GM21381 (cell line): Measurements from ENCODE around the gene KCNH8.

Source experiments
- ATAC-seq: cut with Tn5 transposase; IDR thresholded peaks from one replicate; pipeline ENCODE4 v1.9.1; 2021; ENCODE audit warnings: mild to moderate bottlenecking, moderate library complexity; ENCODE audit not compliant: unreplicated experiment

KCNH8 gene

GRCh38 chr3:19467761-19468160, 319.5 kb downstream of the KCNH8 start:
- ATAC-seq = no peak

GRCh38 chr3:19471138-19471537, 322.8 kb downstream of the KCNH8 start:
- no peak for ATAC-seq

GRCh38 chr3:19473971-19474580, 325.8 kb downstream of the KCNH8 start:
- ATAC-seq = no peak

GRCh38 chr3:19476281-19476680, 328.0 kb downstream of the KCNH8 start:
- no peak for ATAC-seq

- no peak for ATAC-seq
These were observed 337.0 kb downstream of the KCNH8 start for GRCh38 chr3:19485267-19485666.

DNA sequence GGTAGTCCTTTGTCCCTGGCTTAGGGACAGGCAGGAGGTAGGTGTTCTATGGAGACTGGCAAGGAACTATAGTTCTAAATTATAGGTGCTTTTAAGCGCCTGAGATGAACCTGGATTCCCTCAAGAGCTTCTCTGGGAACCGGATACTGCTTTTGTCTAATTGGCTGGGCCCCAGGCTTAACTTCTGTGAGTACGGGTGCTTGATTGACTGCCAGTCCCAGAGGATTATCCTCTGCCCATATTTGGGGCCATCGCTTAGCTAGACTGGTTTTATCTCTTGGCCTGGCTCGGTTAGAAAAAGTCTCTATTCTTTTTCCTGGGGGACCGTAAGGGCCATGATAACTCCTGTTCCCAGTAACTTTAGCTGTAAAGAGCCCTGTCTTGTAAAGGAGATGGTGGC, 339.1 kb downstream of the KCNH8 start:
- ATAC-seq = no peak

- no peak for ATAC-seq
These were observed 340.6 kb downstream of the KCNH8 start for GRCh38 chr3:19488939-19489338.

- no peak for ATAC-seq
These were observed 341.6 kb downstream of the KCNH8 start for GRCh38 chr3:19489936-19490335.

- no peak for ATAC-seq
These were observed 357.9 kb downstream of the KCNH8 start for GRCh38 chr3:19506171-19506570.

DNA sequence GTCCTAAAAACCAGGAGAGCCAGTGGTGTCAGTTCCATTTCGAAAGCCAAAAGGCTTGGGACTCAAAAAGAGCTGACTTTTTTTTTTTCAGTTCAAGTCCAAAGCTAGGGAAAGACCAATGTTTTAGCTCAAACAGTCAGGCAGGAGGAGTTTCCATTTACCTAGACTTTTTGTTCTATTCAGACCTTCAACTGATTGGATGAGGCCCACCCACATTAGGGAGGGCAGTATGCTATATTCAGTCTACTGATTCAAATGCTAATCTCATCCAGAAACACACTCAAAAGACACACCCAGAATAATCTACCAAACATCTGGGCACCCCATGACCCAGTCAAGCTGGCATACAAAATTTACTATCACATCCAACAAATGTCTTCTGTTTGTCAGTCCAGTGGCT, 374.0 kb downstream of the KCNH8 start:
- no peak for ATAC-seq

- no peak for ATAC-seq
These were observed 377.8 kb downstream of the KCNH8 start for GRCh38 chr3:19526071-19526470.

GRCh38 chr3:19527746-19528145, 379.4 kb downstream of the KCNH8 start:
- ATAC-seq = no peak

- ATAC-seq = no peak
These were observed 383.1 kb downstream of the KCNH8 start for GRCh38 chr3:19531426-19531825.

- peak; percentile 52 for ATAC-seq
These were observed 391.4 kb downstream of the KCNH8 start for GRCh38 chr3:19539518-19540392.

DNA sequence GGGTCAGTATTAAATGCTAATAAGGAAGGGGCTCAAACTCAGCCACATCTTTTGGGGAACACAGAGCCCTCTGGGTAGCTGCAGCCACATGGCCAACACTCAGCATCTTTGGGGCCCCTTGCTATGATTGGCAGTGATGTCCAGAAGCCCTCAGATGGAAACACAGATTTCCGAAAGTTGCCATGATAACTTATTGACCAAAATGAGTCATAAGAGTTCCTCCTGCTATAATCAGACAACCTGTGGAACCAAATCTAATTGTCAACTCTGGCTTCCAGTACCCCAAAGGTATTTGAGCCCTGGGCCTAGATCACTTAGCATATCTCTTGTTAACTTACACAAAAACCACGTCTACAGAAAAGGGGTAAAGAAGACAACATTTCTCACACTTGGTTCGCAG, 392.2 kb downstream of the KCNH8 start:
- peak; percentile 43 for ATAC-seq

GRCh38 chr3:19541284-19541683, 393.0 kb downstream of the KCNH8 start:
- no peak for ATAC-seq

- peak; percentile 48 for ATAC-seq
These were observed 395.0 kb downstream of the KCNH8 start for GRCh38 chr3:19543212-19543841.

GRCh38 chr3:19547665-19548464, 399.6 kb downstream of the KCNH8 start:
- no peak for ATAC-seq

GRCh38 chr3:19559724-19560442, 411.6 kb downstream of the KCNH8 start:
- ATAC-seq = peak; percentile 96

GRCh38 chr3:19573644-19574043, 425.3 kb downstream of the KCNH8 start:
- ATAC-seq = no peak
